ENCODE measurements around the gene MPV17L2.

The MPV17L2 gene

GRCh38 chr19:18172331-18173053 lies 20.5 kb upstream of the MPV17L2 start:
- H3K4me3 ChIP-seq (ENCODE audit: low read depth, low read length): no peak overlapping the region
- no peak for DNase-seq (ENCODE audit: low read depth)
- TF ChIP-seq POLR2A (IDR thresholded peaks at IDR 0.05; ENCODE audit: extremely low read depth, insufficient read length) (no peak), CTCF (IDR thresholded peaks at IDR 0.05; ENCODE audit: low read depth, low read length) (no peak), MAX (IDR thresholded peaks at IDR 0.05; ENCODE audit: low read depth, low read length) (no peak), MYC (IDR thresholded peaks at IDR 0.05; ENCODE audit: low read depth, low read length) (no peak)

- H3K4me3 ChIP-seq (ENCODE audit: low read depth, low read length): no peak overlapping the region
- TF ChIP-seq CTCF (IDR thresholded peaks at IDR 0.05; ENCODE audit: low read depth, low read length) (no peak), MYC (IDR thresholded peaks at IDR 0.05; ENCODE audit: low read depth, low read length) (no peak), MAX (IDR thresholded peaks at IDR 0.05; ENCODE audit: low read depth, low read length) (no peak), POLR2A (IDR thresholded peaks at IDR 0.05; ENCODE audit: extremely low read depth, insufficient read length) (no peak)
- peak; percentile 75 for DNase-seq (ENCODE audit: low read depth)
These were observed 19.9 kb upstream of the MPV17L2 start for GRCh38 chr19:18173054-18173571.

GRCh38 chr19:18173572-18174288 lies 19.3 kb upstream of the MPV17L2 start, which contains the start of gene IFI30:
TSS of gene IFI30 (plus strand) at chr19:18173813. CDS start at chr19:18173842, 29 bp downstream.
- peak within 1 kb of the TSS; percentile 9 for H3K4me3 ChIP-seq (ENCODE audit: low read depth, low read length)
- DNase-seq (ENCODE audit: low read depth): peak; percentile 54
- TF ChIP-seq POLR2A (IDR thresholded peaks at IDR 0.05; ENCODE audit: extremely low read depth, insufficient read length) (no peak), MAX (IDR thresholded peaks at IDR 0.05; ENCODE audit: low read depth, low read length) (no peak), MYC (IDR thresholded peaks at IDR 0.05; ENCODE audit: low read depth, low read length) (no peak), CTCF (IDR thresholded peaks at IDR 0.05; ENCODE audit: low read depth, low read length) (no peak)

GRCh38 chr19:18174983-18175382 lies 18.0 kb upstream of the MPV17L2 start:
- DNase-seq (ENCODE audit: low read depth): no peak
- TF ChIP-seq CTCF (IDR thresholded peaks at IDR 0.05; ENCODE audit: low read depth, low read length) (no peak), MAX (IDR thresholded peaks at IDR 0.05; ENCODE audit: low read depth, low read length) (no peak), MYC (IDR thresholded peaks at IDR 0.05; ENCODE audit: low read depth, low read length) (no peak), POLR2A (IDR thresholded peaks at IDR 0.05; ENCODE audit: extremely low read depth, insufficient read length) (no peak)
- no peak overlapping the region for H3K4me3 ChIP-seq (ENCODE audit: low read depth, low read length)

GRCh38 chr19:18176367-18177310 lies 16.4 kb upstream of the MPV17L2 start:
- no peak for DNase-seq (ENCODE audit: low read depth)
- no peak for TF ChIP-seq CTCF (IDR thresholded peaks at IDR 0.05; ENCODE audit: low read depth, low read length)
- TF ChIP-seq MAX (IDR thresholded peaks at IDR 0.05; ENCODE audit: low read depth, low read length): no peak
- TF ChIP-seq POLR2A (IDR thresholded peaks at IDR 0.05; ENCODE audit: extremely low read depth, insufficient read length): no peak
- TF ChIP-seq MYC (IDR thresholded peaks at IDR 0.05; ENCODE audit: low read depth, low read length): no peak
- H3K4me3 ChIP-seq (ENCODE audit: low read depth, low read length): no peak overlapping the region

Data from NB4 (cell line).